ELF-1 (cell line): ENCODE measurements around the gene XYLT1.

Experiments
- DNase-seq: peaks from one replicate; pipeline ENCODE4 v3.0.0-alpha.2; 2016; ENCODE audit warnings: low read depth, low spot score

The XYLT1 gene

DNA sequence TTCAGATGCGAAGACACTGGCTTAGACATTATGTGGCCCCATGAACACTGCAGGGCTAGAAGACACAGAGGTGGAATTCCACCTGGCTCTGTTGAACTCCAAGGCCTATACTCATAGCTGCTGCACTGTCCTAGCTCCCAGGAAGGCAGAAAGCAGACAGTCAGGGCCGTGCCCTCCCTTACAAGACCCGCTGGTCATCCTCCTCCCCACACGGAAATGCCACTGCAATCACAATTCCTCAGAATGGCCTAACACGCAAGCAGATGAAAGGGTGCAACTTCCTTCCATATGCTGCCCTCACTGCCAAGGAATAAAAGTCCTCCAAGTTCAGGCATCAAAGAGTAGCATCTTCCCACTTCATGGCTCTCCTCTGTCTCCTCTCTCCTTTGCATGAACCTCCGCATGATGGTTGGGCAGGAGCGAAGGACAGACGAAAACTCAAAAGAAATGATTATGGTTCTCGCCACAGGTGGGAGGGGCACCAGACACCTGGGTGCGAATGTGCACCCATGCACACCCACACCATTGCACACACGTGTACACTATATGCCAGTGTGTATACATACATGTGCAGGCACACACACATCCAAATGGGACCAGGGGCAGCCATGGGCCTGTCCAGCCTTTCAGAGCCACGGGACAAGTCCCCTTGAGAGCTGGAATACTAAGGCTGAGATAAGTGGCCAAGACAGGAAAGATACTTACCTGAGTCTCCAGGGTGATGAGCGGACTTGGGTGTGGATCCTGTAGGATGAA is 113.3 kb downstream of the XYLT1 start:
- no peak for DNase-seq

DNA sequence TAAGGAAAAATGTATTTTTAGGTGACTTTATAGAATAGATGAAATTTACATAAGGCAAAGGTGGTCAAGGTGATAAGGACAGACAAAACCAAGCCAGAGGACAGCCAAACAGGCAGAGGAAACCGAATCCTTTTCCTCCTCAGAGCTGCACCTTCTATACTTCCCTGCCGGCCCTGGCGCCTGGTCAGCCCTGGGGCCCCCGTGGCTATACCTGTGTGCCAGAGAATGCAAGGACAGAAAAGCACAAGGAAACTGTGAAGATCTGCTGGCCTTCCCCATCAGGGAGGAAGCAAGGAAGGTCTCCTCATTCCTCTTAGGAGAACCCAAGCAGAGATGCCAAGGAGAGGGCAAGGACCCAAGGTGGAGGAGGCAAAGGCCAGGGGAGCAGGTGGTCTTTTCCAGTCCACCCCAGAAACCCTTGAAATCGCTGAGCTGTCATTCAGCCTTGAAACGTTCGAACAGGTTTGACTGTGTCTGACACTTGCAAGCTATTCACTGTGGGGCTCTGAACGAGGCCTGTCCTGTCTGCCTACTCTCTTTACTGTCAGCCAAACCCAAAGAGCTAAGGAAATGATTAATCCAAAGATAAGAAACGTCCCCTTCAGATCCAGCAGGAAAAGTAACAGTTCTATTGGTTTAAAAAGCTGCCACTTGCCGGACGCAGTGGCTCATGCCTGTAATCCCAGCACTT is 114.4 kb downstream of the XYLT1 start:
- DNase-seq, result no peak

DNA sequence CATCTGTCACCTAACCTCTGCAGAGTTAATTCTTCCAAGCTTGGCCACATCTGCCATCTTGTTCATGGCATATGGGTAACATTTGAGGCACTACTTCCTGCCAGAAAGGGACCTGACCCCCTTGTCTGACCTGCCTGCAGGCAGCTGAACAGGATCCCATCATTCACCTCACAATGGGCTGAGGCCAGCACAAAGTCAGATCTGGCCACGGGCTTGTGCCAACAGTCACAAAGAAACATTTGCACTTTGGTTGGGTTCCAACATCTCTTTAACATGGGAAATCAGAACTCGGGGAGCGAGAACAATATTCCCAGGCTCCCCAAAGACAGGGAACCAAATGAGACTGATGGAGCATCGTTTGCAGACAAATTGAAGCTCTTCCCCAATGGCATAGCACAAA is 116.1 kb downstream of the XYLT1 start:
- no peak for DNase-seq

DNA sequence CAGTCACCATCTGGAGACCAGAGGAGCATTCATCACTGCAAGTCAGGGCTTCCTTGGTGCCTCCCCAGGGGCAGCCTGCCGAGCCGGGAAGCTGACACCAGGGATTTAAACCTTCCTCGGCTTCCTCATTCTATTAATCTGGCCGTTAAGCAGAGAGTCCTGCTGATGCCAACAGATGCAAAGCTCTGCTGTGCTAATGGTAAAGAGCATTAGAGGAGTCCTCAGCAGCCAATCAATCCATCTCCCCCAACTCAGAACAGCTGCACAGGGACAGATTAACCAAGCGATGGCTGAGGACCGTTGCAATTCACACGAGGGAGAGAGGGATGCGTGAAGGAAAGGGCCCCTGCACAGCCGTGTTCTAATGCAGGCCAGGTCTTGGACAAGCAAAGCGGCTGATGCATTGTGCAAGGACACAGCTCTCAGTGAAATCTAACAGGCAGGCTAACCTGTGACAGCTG is 116.6 kb downstream of the XYLT1 start:
- no peak for DNase-seq

DNA sequence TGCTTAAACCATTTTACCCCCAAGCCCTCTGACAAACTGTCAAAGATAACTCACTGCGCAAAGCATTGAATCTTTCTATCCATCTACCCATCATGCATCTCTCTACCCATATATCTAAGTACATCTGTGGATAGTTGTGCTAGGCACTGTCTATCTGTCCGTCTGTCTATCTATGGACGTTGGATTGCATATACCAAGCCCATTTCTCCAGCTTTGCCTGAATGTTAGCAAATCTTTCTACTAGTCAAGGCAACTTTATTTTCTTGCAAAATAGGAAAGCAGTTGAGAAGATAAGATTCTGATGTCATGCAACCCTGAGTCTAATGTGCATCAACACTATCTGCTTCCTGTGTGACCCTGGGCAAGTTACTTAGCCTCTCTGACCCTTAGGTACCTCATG is 117.2 kb downstream of the XYLT1 start:
- DNase-seq, result no peak

DNA sequence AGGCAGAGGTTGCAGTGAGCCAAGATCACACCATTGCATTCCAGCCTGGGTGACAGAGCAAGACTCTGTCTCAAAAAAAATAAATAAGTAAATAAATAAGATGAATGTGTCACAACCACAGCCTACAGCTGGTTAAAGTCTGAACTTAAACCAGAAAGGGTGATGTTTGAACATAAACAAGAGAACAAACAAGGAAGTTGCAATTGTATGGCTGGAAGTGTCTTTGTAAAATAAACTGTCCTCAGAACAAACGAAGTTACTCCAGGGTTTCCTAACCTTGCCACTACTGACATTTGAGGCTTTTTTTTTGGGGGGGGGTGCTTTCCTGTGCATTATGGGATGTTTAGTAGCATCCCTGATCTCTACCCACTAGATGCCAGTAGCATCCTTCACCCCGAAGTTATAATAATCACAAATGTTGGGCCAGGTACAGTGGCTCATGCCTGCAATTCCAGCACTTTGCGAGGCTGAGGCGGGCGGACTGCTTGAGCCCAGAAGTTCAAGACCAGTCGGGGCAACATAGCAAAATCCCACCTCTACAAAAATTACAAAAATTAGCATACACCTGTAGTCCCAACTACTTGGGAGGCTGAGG is 119.2 kb downstream of the XYLT1 start:
- DNase-seq, result no peak

DNA sequence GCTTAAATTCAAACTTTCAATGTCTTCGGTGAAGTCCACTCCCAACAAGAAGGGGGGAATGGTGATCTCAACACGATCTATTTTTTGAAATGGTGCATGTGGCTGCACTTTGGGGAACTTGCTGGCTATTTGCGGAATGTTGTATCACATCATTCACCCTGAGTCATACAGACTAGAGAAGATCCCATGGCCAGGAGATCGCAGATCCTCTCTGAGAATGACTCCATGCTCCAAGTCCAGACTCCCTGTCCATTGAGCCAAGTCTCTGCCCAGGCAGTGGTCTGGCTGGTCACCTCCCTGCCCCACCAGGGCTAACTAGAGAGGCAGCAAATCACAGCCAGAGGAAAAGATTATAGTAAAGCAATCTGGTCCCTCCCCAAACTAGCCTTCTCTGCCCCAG is 120.6 kb downstream of the XYLT1 start:
- DNase-seq, result no peak

DNA sequence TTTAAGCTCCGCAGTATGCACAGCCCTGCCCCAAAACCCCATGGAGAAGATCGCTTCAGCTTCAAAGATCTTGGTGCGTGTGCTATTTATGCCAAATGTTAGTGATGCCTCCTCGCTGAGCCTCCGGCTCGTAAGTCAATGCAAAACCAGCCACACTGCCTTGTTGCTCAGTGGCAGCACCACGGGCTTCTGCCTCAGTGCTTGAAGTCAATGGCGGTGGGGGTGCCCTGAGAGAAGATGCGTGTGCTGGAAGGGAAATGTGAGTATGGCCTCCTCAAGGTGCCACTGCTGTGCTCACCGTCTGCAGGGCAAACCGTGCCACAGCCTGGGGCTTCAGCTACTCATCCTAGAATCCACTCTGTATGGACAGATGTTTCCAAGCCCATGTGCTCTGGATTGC is 121.9 kb downstream of the XYLT1 start:
- DNase-seq, result no peak

DNA sequence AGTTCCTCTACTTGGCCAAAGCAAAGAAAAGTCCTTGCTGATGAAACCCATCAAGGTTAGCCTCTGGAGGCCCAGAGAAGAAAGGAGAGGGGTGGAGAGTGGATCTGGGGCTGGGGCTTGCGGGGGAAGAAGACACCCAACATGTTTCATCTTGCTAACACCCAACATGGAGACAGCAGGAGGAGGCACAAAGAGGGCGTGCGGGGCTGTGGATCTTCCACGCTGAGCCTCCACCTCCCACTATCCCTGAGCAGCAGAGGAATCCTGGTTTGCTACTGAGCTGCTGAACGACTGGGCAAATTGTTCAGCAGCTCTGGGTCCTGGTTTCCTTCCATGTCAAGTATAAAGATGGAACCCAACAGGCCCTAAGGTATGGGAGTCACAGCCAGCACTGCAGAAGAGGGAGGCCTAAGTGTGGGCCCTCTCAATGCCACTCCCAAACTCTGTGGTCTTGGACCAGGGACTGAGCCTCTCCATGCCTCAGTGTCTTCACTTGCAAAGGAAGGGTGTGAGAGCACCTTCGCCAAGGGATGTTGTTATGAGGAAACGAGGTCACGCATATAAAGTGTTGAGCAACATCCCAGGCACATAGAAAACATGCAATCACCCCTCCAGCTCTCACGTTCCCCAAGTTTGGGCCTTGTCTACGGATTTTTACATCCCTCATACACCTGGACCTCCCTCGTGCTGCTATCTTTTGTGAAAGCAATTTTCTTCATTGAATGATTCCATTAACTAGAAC is 122.5 kb downstream of the XYLT1 start:
- DNase-seq, result no peak

DNA sequence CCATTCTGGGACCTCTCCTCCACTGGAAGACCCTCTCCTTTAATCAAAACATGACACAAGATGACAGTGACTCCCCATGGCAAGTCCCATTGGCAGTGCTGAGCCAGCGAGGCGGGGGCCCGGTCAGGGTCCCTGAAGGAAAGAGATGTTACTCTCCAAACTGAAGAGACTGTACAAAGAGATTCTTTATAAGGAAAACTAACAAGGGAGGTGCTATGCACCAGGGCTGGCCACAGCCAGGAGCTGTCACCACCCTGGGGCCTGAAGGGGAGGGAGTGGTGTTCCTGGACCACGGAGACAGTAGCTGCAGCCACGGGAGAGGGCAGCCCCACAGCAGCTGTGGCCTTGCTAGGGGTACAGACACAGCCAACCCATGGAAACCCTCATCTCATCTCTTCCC is 123.1 kb downstream of the XYLT1 start:
- no peak for DNase-seq

DNA sequence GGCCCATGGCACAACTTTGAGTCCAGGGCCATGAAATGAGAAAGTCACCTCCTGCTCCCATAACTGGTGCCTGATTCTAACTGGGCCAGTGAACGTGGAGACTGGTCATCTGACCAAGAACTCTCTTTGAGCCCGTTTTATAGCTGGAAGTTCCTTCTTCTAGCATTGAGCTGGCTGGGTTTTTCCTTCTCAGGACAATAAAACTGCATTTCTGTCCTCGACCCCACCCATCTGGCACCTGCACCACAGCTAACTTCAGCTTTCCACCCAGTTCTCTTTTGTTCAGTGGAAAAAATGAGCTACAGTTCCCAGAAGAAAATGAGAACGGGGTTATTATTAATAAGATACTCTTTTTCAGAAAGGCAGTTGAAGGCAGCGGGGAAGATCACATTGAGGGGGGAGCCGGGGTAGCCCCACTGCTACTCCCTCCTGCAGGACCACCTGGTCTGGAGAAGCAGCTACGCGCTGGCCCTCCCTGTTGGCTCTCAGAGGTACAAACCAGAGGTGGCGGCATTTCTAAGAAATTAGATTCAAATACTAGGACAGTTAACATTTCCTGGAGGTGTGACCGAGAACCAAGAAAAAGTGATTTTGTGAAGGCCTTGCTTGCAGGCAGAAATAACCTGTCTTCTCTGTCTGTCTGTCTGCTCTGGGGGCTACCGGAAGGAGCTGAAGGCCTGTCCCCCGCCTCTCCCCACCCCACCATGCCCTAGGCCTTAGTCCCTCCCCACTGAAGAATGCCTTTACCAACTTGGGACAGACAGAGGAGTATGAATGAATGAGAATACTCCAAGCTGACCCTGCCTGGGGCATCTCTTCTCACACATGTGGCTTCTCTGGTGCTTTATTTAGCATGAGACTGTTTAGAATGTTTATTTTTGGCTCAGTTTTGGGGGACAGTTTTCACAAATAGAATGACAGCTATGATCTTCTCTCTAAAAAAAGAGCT is 123.9 kb downstream of the XYLT1 start:
- no peak for DNase-seq

DNA sequence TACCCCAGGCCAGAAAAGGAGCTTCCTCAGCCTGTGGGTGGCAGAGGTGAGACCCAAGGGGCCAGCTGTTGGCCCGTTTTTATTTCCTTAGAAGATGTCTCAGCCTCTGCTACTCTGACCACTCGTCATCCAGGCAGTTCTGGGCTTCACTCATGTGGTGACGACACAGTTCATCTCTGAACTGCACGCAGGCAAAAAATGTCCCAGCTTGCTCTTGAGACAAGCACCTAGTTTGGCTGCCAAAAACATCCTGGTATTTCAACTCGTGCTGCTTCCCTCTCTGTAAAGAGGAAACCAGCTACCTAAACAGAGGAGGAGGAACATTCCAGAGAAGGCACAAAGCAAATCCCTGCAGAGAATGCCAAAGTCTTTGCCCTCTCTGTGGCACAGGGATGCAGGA is 125.7 kb downstream of the XYLT1 start:
- no peak for DNase-seq

DNA sequence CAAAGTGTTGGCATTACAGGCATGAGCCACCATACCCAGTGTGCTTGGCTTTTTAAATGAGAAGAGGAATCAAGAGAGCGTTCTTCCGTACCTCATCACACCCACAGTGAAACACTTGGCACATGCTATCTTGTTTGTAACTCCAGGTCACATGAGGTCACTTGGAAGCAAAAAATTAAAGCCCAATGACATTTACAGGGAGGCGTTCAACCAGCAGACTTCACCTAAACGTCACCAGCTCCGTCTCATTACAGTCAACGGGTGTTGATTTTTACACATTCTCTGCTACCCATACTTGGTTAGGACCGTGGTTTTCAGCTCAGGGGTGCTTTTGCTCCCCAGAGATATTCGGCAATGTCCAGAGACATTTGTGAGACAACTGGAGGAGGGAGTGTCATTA is 127.0 kb downstream of the XYLT1 start:
- DNase-seq, result no peak

DNA sequence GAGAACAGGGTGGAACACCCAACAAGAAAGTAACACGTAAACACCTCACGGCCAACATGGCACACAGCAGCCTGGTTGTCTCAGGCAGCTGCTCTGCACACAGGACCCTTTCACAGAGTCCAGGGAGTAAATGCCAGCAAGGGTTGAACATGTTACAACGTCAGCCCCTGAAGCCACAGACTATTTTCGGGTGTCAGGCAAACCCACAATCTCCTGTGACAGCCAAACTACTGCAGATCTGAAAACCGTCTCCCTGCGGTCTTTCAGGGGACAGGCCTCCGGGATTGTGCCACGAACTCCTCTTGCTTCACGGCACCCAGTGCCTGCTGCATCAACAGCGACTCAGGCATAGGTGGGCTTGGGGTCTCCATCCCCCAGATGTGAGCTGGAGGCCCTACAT is 127.7 kb downstream of the XYLT1 start:
- no peak for DNase-seq

DNA sequence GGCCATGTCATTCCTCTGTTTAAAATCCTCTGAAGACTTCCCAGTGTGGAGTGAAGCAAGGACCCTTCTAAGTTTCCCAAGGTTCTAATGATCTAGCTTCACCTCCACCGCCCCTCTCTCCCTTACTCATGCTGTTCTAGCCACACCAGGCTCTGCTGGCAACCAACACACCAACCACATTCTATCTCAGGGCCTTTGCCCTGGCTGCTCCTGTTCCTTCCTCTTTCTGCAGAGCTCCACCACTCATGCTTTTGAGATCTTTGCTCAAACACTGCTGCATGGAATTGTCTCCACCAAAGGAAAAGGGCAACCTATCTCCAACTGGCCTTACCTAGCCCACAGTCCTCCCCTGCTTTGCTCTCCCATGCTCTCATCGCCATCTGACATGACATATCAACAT is 128.7 kb downstream of the XYLT1 start:
- no peak for DNase-seq

DNA sequence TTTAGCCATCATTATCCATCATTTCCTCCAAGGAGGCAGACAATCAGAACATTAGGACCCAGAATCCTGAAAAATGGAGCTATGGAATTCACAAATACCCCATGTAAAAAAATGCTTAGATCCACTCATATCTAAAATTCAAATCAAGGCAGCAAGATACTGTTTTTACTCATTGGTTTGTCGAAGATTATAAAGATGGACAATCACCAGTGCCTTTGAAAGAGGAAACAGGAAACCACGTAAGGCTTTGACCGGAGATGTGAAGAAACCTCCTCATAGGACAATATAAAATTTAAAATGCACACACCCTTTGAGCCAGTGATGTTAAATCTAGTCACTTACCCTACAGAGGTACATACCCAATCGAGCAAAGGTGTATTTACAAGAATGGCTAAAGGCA is 130.0 kb downstream of the XYLT1 start:
- DNase-seq, result no peak

DNA sequence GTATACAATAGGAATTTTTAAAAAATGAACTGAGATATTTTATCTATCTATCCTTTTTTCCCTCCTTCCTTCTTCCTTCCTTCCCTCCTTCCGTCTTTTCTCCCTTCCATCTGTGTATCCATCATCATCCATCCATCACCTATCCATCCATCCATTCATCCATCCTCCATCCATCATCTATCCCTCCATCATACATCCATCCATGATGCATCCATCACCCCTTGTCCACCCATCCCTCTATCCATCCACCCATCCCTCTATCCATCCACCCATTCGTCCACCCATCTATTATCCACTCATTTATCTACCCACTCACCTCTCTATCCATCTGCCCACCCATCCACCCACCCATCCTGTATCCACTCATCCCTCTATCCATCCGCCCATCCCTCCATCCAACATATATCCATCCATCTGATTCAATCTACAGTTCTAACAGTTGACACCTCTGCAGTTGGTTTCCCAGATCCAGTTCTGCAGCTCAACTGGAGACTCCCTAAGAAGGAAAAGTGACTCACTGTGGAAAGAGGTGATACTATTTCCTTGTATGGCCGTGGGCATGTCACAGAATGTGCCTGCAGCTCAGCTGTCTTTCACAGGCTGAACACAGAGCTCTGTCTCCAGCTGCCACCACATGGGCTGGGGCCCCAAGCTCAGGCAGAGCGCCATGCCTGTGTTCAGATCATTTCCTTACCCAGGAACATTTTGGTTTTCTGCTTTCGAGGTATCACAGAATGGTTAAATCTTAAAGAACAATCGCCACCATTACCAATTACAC is 130.8 kb downstream of the XYLT1 start:
- no peak for DNase-seq

DNA sequence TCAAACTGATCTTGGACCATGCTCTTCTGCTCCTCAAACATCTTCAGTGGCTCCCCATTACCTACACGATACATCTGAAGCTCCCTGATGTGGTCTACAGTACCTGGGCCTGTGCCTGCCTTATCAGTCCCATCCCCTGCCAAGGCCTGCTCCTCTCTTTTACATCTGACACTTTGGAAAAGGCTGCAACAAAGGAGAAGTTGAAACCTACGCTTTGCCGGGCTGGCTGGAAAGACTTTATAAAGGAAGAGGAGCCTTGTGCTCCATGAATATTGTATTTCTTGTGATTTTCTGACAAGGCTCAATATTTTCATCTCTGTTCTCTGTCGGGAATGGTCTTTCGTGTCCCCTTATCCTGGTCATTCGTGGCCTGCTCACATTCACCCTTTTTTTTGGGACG is 132.5 kb downstream of the XYLT1 start:
- DNase-seq, result no peak

DNA sequence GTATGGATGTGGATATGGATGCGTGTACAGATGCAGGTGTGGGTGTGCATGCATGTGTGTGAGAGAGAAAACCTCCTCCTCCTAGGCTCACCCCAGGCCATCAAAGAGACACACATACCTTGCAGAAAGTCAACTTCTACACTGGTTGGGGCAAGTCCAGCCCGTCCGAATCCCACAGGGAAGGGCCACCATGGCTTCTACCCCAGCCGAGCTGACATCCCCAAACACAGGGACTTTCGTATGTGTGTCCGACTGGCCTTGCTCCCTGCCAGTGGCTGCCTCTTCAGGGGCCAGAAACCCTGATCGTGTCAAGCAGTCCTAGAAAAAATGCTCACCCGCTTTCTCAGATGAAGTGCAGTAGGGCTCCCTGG is 134.2 kb downstream of the XYLT1 start:
- no peak for DNase-seq

DNA sequence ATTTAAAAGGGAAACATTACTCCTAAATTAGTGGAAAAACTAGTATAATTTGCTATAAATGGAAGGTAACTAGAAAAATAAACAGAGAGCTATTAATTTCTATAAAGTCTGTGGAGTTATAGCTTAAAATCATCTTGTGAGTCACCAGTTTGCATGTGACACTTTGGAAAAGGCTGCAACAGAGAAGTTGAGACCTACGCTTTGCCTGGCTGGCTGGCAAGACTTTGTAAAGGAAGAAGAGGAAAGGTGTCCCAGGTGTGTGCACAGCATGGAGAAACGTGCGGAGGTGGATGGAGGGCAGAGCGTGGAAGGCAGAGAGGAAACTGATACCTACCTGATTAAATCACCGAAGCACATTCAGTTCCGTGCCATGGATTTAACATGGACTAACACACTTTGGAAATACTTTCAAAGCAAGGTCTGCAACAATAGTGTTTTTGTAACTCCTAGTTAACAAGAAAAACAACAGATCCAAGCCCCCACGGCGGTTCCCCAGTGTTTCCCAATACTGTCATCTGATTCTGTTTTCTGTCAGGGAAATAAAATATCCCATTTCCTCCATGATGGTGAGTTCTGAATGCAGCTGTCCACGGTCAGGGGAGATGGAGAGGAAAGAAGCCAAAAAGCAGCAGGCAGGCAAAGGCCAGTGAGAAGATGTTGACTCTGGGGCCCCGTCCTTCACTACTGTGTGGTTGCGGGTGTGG is 134.8 kb downstream of the XYLT1 start:
- DNase-seq, result no peak
